ENCODE results near the gene LTC4S. TPM values are rescaled to one million over a fixed set of nuclear protein-coding genes. Genes with fewer than 3 reads are reported as not detected.

The LTC4S gene
- total RNA-seq, 1 experiment from 2014 or later = 2.4 TPM

DNA sequence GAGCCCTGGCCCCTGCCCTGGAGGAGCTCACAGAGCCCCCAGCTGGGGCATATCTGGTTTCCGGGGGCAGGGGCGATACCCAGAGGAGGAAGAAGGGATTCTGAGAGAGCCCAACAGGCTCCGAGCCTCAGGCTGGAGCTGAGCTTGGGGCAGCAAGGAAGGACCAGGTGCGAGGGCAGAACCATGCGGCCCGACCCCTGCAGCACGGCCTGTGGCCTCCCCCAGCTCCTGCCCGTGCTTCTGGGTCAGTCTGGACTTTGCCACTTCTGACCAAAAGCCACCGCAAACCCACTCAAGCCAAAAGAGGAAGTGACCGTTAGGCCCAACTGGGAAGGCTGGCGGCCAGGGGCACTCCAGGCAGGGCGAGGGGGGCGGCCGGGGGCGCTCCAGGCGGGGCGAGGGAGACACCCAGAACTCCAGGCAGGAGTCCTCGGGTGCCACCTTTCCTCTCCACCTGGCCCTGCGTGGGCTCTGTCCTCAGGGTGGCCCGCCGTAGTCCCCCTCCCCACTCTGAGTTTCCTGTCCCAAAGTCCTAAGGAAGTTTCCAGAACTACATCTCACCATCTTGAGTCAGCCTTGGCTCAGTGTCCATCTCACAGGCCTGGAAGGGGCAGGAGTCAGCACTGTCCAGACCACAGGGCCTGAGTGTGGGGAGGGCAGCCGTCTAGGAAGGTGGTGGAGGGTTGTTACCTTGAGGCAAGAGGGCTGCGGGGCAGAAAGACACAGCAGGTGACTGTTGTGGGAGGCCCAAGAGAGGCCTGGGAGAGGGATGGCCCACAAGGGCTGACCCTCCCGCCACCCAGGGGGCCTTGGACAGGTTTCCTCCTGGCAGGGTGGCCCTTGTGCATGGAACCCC, 946 bp upstream of the LTC4S start:
- H3K27ac Mint-ChIP-seq (ENCODE audit: unreplicated experiment) = peak overlapping the region; percentile 69

DNA sequence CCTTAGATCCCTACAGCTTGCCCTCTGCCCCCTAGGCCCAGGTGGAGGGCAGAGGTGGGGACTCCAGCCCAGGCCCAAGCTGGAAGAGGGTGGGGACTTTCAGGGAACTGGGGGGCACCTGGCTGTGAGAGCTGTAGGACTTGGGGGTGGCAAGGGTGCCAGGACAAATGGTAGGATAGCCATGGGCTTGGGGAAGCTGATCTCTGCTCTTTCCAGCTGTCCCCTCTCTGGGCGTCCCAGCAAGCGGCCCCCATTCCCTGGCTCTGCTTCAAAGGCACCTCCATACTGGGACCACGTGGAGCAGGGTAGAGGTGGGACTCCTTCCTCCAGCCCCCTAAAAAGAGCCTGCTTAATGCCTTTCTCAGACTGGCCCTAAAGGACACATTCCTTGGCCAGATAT, 385 bp downstream of the LTC4S start:
- no peak for DNase-seq
- Mint-ChIP-seq H3K36me3 (ENCODE audit: insufficient read depth, unreplicated experiment) (peaks cover 43% of the 10 kb centered on the region), H3K4me3 (ENCODE audit: unreplicated experiment) (peak overlapping the region; percentile 74), H3K9me3 (ENCODE audit: unreplicated experiment) (no peaks in the 10 kb centered on the region), H3K27ac (ENCODE audit: unreplicated experiment) (no peak overlapping the region), H3K4me1 (ENCODE audit: low read depth, unreplicated experiment) (peaks cover 7% of the 10 kb centered on the region), H3K27me3 (ENCODE audit: insufficient read depth, unreplicated experiment) (no peaks in the 10 kb centered on the region)
- BruUV-seq (replicated peaks) = no TSS peak
- TF ChIP-seq, protein P1, sequence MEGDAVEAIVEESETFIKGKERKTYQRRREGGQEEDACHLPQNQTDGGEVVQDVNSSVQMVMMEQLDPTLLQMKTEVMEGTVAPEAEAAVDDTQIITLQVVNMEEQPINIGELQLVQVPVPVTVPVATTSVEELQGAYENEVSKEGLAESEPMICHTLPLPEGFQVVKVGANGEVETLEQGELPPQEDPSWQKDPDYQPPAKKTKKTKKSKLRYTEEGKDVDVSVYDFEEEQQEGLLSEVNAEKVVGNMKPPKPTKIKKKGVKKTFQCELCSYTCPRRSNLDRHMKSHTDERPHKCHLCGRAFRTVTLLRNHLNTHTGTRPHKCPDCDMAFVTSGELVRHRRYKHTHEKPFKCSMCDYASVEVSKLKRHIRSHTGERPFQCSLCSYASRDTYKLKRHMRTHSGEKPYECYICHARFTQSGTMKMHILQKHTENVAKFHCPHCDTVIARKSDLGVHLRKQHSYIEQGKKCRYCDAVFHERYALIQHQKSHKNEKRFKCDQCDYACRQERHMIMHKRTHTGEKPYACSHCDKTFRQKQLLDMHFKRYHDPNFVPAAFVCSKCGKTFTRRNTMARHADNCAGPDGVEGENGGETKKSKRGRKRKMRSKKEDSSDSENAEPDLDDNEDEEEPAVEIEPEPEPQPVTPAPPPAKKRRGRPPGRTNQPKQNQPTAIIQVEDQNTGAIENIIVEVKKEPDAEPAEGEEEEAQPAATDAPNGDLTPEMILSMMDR (IDR thresholded peaks at IDR 0.05; ENCODE audit: insufficient read depth in 1 of 2, low read depth in 1 of 2, low read length in 1 of 2, severe bottlenecking in 1 of 2, unreplicated experiment in 1 of 2) = no peak
- H3K4me3 ChIP-seq (ENCODE audit: low read depth, low read length) = no peak overlapping the region
- H3K4me1 ChIP-seq = peaks cover 14% of the 10 kb centered on the region; the same call in 1 of the 2 replicates
- POLR2A ChIA-PET = no interaction called here
- H3K36me3 ChIP-seq (ENCODE audit: control insufficient read depth, insufficient read depth, low read length) = peaks cover 3% of the 10 kb centered on the region; the same call in 1 of the 2 replicates
- no peaks in the 10 kb centered on the region for H3K9me3 ChIP-seq
- CTCF ChIA-PET = no interaction called here
- H3K27me3 ChIP-seq (replicated peaks; ENCODE audit: control insufficient read depth, insufficient read depth, low read length) = no peaks in the 10 kb centered on the region
- intact Hi-C loops (cut with micrococcal nuclease; ENCODE audit: unreplicated experiment) = loop anchor here (10.0 kb wide), 1 partner anchor 119 kb away; no protein-coding TSS in a partner anchor

More for the DNA sequence above, 946 bp upstream of the LTC4S start:
- no peaks in the 10 kb centered on the region for H3K27me3 Mint-ChIP-seq (ENCODE audit: insufficient read depth, unreplicated experiment)
- Histone ChIP-seq H3K36me3 (ENCODE audit: control insufficient read depth, insufficient read depth, low read length) (peaks cover 1% of the 10 kb centered on the region; the same call in 1 of the 2 replicates), H3K4me1 (peaks cover 14% of the 10 kb centered on the region; the same call in 1 of the 2 replicates), H3K4me3 (ENCODE audit: low read depth, low read length) (no peak overlapping the region), H3K27me3 (replicated peaks; ENCODE audit: control insufficient read depth, insufficient read depth, low read length) (no peaks in the 10 kb centered on the region), H3K9me3 (no peaks in the 10 kb centered on the region)
- peaks cover 7% of the 10 kb centered on the region for H3K4me1 Mint-ChIP-seq (ENCODE audit: low read depth, unreplicated experiment)
- ChIA-PET POLR2A (no interaction called here), CTCF (no interaction called here)
- TF ChIP-seq, protein P1 (IDR thresholded peaks at IDR 0.05; ENCODE audit: insufficient read depth in 1 of 2, low read depth in 1 of 2, low read length in 1 of 2, severe bottlenecking in 1 of 2, unreplicated experiment in 1 of 2) = no peak
- intact Hi-C loops (cut with micrococcal nuclease; ENCODE audit: unreplicated experiment) = loop anchor here (10.0 kb wide), 1 partner anchor 118 kb away; no protein-coding TSS in a partner anchor
- BruUV-seq (replicated peaks) = no TSS peak
- DNase-seq = no peak
- no peaks in the 10 kb centered on the region for H3K9me3 Mint-ChIP-seq (ENCODE audit: unreplicated experiment)
- peaks cover 35% of the 10 kb centered on the region for H3K36me3 Mint-ChIP-seq (ENCODE audit: insufficient read depth, unreplicated experiment)
- H3K4me3 Mint-ChIP-seq (ENCODE audit: unreplicated experiment) = no peak overlapping the region

DNA sequence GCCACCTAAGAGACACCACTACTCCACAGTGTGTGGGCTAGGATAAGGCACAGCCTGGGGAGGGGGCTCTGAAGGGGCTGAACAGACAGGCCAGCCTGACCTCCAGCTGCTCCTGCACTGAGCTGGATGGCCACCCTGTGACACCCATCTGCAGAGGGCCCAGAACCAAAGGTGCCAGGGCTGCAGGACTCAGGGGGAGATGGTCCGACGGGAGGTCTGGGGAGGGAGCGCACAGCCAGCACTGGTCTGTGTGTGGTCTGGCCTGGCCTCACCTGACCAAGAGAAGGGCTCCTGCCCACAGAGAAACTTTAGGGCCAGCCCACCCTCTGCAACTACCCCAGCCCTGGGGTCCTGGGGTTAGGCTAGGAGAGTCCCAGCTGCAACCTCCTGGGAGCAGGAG, 789 bp downstream of the LTC4S start:
- intact Hi-C loops (cut with micrococcal nuclease; ENCODE audit: unreplicated experiment) = loop anchor here (10.0 kb wide), 1 partner anchor 120 kb away; no protein-coding TSS in a partner anchor
- peak overlapping the region; percentile 77 for H3K4me3 ChIP-seq (ENCODE audit: low read depth, low read length)
- H3K4me1 ChIP-seq = peaks cover 14% of the 10 kb centered on the region; the same call in 1 of the 2 replicates
- H3K27me3 ChIP-seq (replicated peaks; ENCODE audit: control insufficient read depth, insufficient read depth, low read length) = no peaks in the 10 kb centered on the region
- H3K9me3 ChIP-seq = no peaks in the 10 kb centered on the region
- BruUV-seq (replicated peaks) = no TSS peak
- peaks cover 7% of the 10 kb centered on the region for H3K4me1 Mint-ChIP-seq (ENCODE audit: low read depth, unreplicated experiment)
- peaks cover 47% of the 10 kb centered on the region for H3K36me3 Mint-ChIP-seq (ENCODE audit: insufficient read depth, unreplicated experiment)
- POLR2A ChIA-PET = no interaction called here
- TF ChIP-seq, protein P1 (IDR thresholded peaks at IDR 0.05; ENCODE audit: insufficient read depth in 1 of 2, low read depth in 1 of 2, low read length in 1 of 2, severe bottlenecking in 1 of 2, unreplicated experiment in 1 of 2) = no peak
- no peak for DNase-seq
- peak overlapping the region; percentile 53 for H3K27ac Mint-ChIP-seq (ENCODE audit: unreplicated experiment)
- H3K4me3 Mint-ChIP-seq (ENCODE audit: unreplicated experiment) = peak overlapping the region; percentile 74
- no peaks in the 10 kb centered on the region for H3K27me3 Mint-ChIP-seq (ENCODE audit: insufficient read depth, unreplicated experiment)
- CTCF ChIA-PET = no interaction called here
- H3K36me3 ChIP-seq (ENCODE audit: control insufficient read depth, insufficient read depth, low read length) = peaks cover 5% of the 10 kb centered on the region; the same call in 1 of the 2 replicates
- no peaks in the 10 kb centered on the region for H3K9me3 Mint-ChIP-seq (ENCODE audit: unreplicated experiment)

Data from Caco-2 (cell line).